H9 (cell line): ENCODE measurements around the gene ZNF664. TPM values are rescaled to one million over a fixed set of nuclear protein-coding genes. Genes with fewer than 3 reads are reported as not detected.

Source experiments
- DNase-seq: peaks from one replicate; pipeline ENCODE4 v3.0.0-alpha.2; 2017
- H2AFZ ChIP-seq: one replicate; pipeline ENCODE4 v1.6.1; 2013; ENCODE audit warnings: mild to moderate bottlenecking, low read length, control low read depth, moderate library complexity
- H2AK5ac ChIP-seq: 2 replicates; pipeline ENCODE4 v1.6.1; 2013; ENCODE audit warnings: low read length, control low read depth, mixed read lengths; ENCODE audit not compliant: insufficient read length
- H2BK120ac ChIP-seq: one replicate; pipeline ENCODE4 v1.6.1; 2013; ENCODE audit warnings: low read depth, mild to moderate bottlenecking, low read length, control low read depth, inconsistent platforms; ENCODE audit not compliant: poor library complexity, severe bottlenecking
- H2BK12ac ChIP-seq: 2 replicates; pipeline ENCODE4 v1.6.1; 2013; ENCODE audit warnings: low read length, control low read depth, mixed read lengths, low read depth; ENCODE audit not compliant: insufficient read length
- H2BK15ac ChIP-seq: 2 replicates; pipeline ENCODE4 v1.6.1; 2013; ENCODE audit warnings: low read depth, low read length, control low read depth
- H2BK20ac ChIP-seq: one replicate; pipeline ENCODE4 v1.6.1; 2013; ENCODE audit warnings: low read depth, mild to moderate bottlenecking, low read length, control low read depth, inconsistent platforms; ENCODE audit not compliant: poor library complexity, severe bottlenecking
- H2BK5ac ChIP-seq: 2 replicates; pipeline ENCODE4 v1.6.1; 2013; ENCODE audit warnings: low read length, control low read depth, mixed read lengths; ENCODE audit not compliant: insufficient read length
- H3K14ac ChIP-seq: 2 replicates; pipeline ENCODE4 v1.6.1; 2013; ENCODE audit warnings: low read length, control low read depth; ENCODE audit not compliant: insufficient read depth
- H3K18ac ChIP-seq: 2 replicates; pipeline ENCODE4 v1.6.1; 2013; ENCODE audit warnings: low read depth, mild to moderate bottlenecking, mixed read lengths, low read length, control low read depth; ENCODE audit not compliant: insufficient read length
- H3K23ac ChIP-seq: 2 replicates; pipeline ENCODE4 v1.6.1; 2013; ENCODE audit warnings: low read length, control low read depth, mixed read lengths, low read depth; ENCODE audit not compliant: insufficient read length
- H3K23me2 ChIP-seq: 2 replicates; pipeline ENCODE4 v1.6.1; 2013; ENCODE audit warnings: low read depth, mild to moderate bottlenecking, mixed read lengths, low read length, control low read depth; ENCODE audit not compliant: insufficient read length, poor library complexity, severe bottlenecking
- H3K27ac ChIP-seq: 2 replicates; pipeline ENCODE4 v1.5.1; 2013; ENCODE audit warnings: low read length, control low read depth, mixed read lengths, low read depth; ENCODE audit not compliant: insufficient read length
- H3K27me3 ChIP-seq: 2 replicates; pipeline ENCODE4 v1.6.1; 2013; ENCODE audit warnings: low read length, control low read depth, inconsistent platforms; ENCODE audit not compliant: insufficient read depth
- H3K4ac ChIP-seq: 2 replicates; pipeline ENCODE4 v1.6.1; 2013; ENCODE audit warnings: low read depth, mild to moderate bottlenecking, control low read depth, inconsistent platforms, low read length, moderate library complexity
- H3K4me1 ChIP-seq: 2 replicates; pipeline ENCODE4 v1.6.1; 2013; ENCODE audit warnings: low read length, control low read depth, inconsistent platforms; ENCODE audit not compliant: insufficient read depth
- H3K4me2 ChIP-seq: 2 replicates; pipeline ENCODE4 v1.6.1; 2013; ENCODE audit warnings: low read length, control low read depth, mixed read lengths; ENCODE audit not compliant: insufficient read length, insufficient read depth
- H3K56ac ChIP-seq: 2 replicates; pipeline ENCODE4 v1.6.1; 2013; ENCODE audit warnings: low read depth, mild to moderate bottlenecking, mixed read lengths, low read length, control low read depth; ENCODE audit not compliant: insufficient read length
- H3K79me1 ChIP-seq: 2 replicates; pipeline ENCODE4 v1.6.1; 2013; ENCODE audit warnings: low read depth, mild to moderate bottlenecking, moderate library complexity, low read length, control low read depth, inconsistent platforms; ENCODE audit not compliant: insufficient read depth, poor library complexity, severe bottlenecking
- H3K79me2 ChIP-seq: 2 replicates; pipeline ENCODE4 v1.6.1; 2013; ENCODE audit warnings: low read length, control low read depth, inconsistent platforms; ENCODE audit not compliant: insufficient read depth
- H3K9ac ChIP-seq: 2 replicates; pipeline ENCODE4 v1.6.1; 2013; ENCODE audit warnings: low read length, control low read depth, mixed read lengths; ENCODE audit not compliant: insufficient read length; ENCODE audit errors: extremely low read depth
- H3K9me3 ChIP-seq: one replicate; pipeline ENCODE4 v1.6.1; 2013; ENCODE audit warnings: low read depth, low read length, inconsistent platforms; ENCODE audit not compliant: control insufficient read depth
- H3T11ph ChIP-seq: one replicate; pipeline ENCODE4 v1.6.1; 2013; ENCODE audit warnings: mild to moderate bottlenecking, low read length, control low read depth, inconsistent platforms
- H4K20me1 ChIP-seq: one replicate; pipeline ENCODE4 v1.6.1; 2013; ENCODE audit not compliant: control insufficient read depth, insufficient read length, insufficient read depth
- H4K5ac ChIP-seq: 2 replicates; pipeline ENCODE4 v1.6.1; 2013; ENCODE audit warnings: low read depth, mild to moderate bottlenecking, mixed read lengths, low read length, control low read depth; ENCODE audit not compliant: insufficient read length
- H4K8ac ChIP-seq: replicated peaks from 2 replicates; pipeline ENCODE4 v1.6.1; 2013; ENCODE audit warnings: low read length, control low read depth, mixed read lengths, low read depth; ENCODE audit not compliant: insufficient read length
- H4K91ac ChIP-seq: 2 replicates; pipeline ENCODE4 v1.6.1; 2013; ENCODE audit warnings: low read depth, mild to moderate bottlenecking, moderate library complexity, mixed read lengths, low read length, control low read depth; ENCODE audit not compliant: insufficient read length
- H3K27ac Mint-ChIP-seq, 3 experiments: 2 replicates in 2 of 3; 3 replicates in 1 of 3; pipeline ENCODE4 v1.8.0; 2020 to 2021; ENCODE audit warnings: mixed read lengths in 3 of 3, mild to moderate bottlenecking in 1 of 3, moderate library complexity in 1 of 3
- H3K27me3 Mint-ChIP-seq: 2 replicates; pipeline ENCODE4 v1.8.0; 2021; ENCODE audit warnings: low read depth, mild to moderate bottlenecking, moderate library complexity, mixed read lengths
- H3K36me3 Mint-ChIP-seq, 3 experiments: 2 replicates in 2 of 3; 3 replicates in 1 of 3; pipeline ENCODE4 v1.8.0; 2020 to 2021; ENCODE audit warnings: low read depth in 3 of 3, mixed read lengths in 3 of 3; ENCODE audit not compliant: insufficient read depth in 1 of 3
- H3K4me1 Mint-ChIP-seq, 2 experiments: 2 replicates each; pipeline ENCODE4 v1.8.0; 2020; ENCODE audit warnings: mixed read lengths in 2 of 2
- H3K4me3 Mint-ChIP-seq, 2 experiments: 2 replicates in 1 of 2; 3 replicates in 1 of 2; pipeline ENCODE4 v1.8.0; 2020 to 2021; ENCODE audit warnings: mild to moderate bottlenecking in 2 of 2, mixed read lengths in 2 of 2, moderate library complexity in 1 of 2
- H3K9me3 Mint-ChIP-seq, 2 experiments: 2 replicates in 1 of 2; 3 replicates in 1 of 2; pipeline ENCODE4 v1.8.0; 2020; ENCODE audit warnings: mild to moderate bottlenecking in 2 of 2, mixed read lengths in 2 of 2, moderate library complexity in 1 of 2
- WGBS: extraction: QIAGEN DNeasy Blood & Tissue Kit; methylation state at CpG from one replicate; pipeline ENCODE4 v1.1.7; 2013; ENCODE audit warnings: missing lambda C conversion rate, low lambda C conversion rate, mixed read lengths; ENCODE audit not compliant: insufficient read length; ENCODE audit errors: extremely low coverage; 5-methylcytosine and 5-hydroxymethylcytosine counted together
- total RNA-seq: library from RNA; stranded (reverse); gene quantifications from 2 replicates; pipeline ENCODE4 v1.2.1, GENCODE V29; 2021
- TF ChIP-seq, protein P1 (sequence below): fragments of 200-600 bp; sonication (generic); conservative IDR thresholded peaks from 3 replicates; pipeline ENCODE4 v1.8.0; 2021; ENCODE audit warnings: antibody characterized with exemption, mild to moderate bottlenecking

ZNF664 gene
- total RNA-seq, 1 experiment from 2014 or later: 29.5 TPM

DNA sequence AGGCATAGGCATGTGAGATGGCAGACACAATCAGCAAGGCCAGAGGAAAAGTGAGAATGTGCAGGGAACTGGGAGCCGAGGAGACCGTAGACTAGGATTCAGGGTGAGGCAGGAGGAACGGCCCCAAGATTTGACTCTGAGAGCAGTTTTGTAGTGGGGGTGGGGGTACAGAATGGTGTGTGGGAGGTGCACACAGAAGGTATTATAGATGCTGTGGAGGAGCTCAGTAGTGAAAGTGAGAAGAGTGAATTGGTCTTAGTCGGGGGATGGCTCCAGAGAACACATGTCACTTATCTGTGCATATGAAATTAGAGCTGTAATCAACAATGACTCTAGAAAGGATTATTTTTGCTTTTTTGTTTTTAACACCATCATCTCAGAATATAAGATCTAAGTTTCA lies 11.9 kb downstream of the ZNF664 start:
- Mint-ChIP-seq H3K27me3 (peaks cover 24% of the 10 kb centered on the region), H3K4me3 (no peak overlapping the region), H3K27ac (no peak overlapping the region), H3K9me3 (no peaks in the 10 kb centered on the region), H3K4me1 (peaks cover 0 to 13% of the 10 kb centered on the region in 2 experiments; a peak in 2 of 4 replicates), H3K36me3 (peaks cover 0 to 18% (median 14%) of the 10 kb centered on the region in 3 experiments; a peak in 5 of 7 replicates)
- Histone ChIP-seq H2BK5ac (no peak overlapping the region), H3K79me2 (no peaks in the 10 kb centered on the region), H3K9ac (no peak overlapping the region), H3K4ac (no peak overlapping the region), H4K8ac (no peak overlapping the region), H4K5ac (no peak overlapping the region), H2BK20ac (no peak overlapping the region), H3K79me1 (peaks cover 2% of the 10 kb centered on the region), H3K4me1 (no peaks in the 10 kb centered on the region), H3K4me2 (no peak overlapping the region), H3K27ac (no peak overlapping the region), H2BK12ac (no peak overlapping the region), H2BK120ac (no peak overlapping the region), H3K56ac (no peak overlapping the region), H4K20me1 (no peaks in the 10 kb centered on the region), H3T11ph (no peak overlapping the region), H2AK5ac (no peak overlapping the region), H3K27me3 (no peaks in the 10 kb centered on the region), H4K91ac (no peak overlapping the region), H2AFZ (no peak overlapping the region), H3K18ac (no peak overlapping the region), H3K9me3 (no peaks in the 10 kb centered on the region), H3K14ac (no peak overlapping the region), H3K23me2 (no peaks in the 10 kb centered on the region), H3K23ac (no peak overlapping the region), H2BK15ac (no peak overlapping the region)
- TF ChIP-seq, protein P1, sequence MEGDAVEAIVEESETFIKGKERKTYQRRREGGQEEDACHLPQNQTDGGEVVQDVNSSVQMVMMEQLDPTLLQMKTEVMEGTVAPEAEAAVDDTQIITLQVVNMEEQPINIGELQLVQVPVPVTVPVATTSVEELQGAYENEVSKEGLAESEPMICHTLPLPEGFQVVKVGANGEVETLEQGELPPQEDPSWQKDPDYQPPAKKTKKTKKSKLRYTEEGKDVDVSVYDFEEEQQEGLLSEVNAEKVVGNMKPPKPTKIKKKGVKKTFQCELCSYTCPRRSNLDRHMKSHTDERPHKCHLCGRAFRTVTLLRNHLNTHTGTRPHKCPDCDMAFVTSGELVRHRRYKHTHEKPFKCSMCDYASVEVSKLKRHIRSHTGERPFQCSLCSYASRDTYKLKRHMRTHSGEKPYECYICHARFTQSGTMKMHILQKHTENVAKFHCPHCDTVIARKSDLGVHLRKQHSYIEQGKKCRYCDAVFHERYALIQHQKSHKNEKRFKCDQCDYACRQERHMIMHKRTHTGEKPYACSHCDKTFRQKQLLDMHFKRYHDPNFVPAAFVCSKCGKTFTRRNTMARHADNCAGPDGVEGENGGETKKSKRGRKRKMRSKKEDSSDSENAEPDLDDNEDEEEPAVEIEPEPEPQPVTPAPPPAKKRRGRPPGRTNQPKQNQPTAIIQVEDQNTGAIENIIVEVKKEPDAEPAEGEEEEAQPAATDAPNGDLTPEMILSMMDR: no peak
- no peak for DNase-seq
- WGBS: no CpG with 5 or more reads among the region's 4 CpGs
